GM21526 (cell line): ENCODE measurements around the gene IZUMO4.

ENCODE experiments used
- ATAC-seq: cut with Tn5 transposase; IDR thresholded peaks from one replicate; pipeline ENCODE4 v1.9.1; 2021; ENCODE audit warnings: moderate library complexity; ENCODE audit not compliant: unreplicated experiment, low FRiP score

The IZUMO4 gene

DNA sequence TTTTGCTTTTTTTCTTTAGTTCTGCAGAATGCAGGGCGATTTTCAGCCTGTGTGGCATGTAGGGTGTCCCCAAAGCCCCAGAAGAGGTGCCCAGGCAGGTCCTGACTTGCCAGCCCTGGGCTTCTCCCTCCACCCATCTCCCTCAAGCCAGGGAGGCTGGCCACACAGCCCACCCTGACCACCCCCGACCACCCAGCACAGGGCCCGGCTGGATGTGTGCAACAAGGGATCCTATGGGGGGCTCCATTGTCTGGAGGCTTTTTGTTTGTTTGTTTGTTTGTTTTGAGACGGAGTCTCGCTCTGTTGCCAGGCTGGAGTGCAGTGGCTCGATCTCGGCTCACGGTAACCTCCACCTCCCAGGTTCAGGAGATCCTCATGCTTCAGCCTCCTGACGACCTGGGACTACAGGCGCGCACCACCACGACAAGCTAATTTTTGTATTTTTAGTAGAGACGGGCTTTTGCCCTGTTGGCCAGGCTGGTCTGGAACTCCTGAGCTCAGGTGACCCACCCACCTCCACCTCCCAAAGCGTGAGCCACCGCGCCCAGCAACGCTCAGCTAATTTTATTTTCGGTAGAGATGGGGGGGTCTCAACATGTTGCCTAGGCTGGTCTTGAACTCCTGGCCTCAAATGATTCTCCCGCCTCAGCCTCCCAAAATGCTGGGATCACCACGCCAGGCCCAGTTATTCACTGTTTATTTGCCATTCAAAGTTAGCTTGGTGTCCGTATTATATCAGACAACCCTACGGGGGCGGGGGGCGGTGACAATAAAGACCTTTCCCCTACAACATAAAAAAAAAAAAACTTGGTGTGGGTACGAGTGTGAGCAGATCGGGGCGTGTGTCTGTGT, 37.9 kb upstream of the IZUMO4 start:
- no peak for ATAC-seq

DNA sequence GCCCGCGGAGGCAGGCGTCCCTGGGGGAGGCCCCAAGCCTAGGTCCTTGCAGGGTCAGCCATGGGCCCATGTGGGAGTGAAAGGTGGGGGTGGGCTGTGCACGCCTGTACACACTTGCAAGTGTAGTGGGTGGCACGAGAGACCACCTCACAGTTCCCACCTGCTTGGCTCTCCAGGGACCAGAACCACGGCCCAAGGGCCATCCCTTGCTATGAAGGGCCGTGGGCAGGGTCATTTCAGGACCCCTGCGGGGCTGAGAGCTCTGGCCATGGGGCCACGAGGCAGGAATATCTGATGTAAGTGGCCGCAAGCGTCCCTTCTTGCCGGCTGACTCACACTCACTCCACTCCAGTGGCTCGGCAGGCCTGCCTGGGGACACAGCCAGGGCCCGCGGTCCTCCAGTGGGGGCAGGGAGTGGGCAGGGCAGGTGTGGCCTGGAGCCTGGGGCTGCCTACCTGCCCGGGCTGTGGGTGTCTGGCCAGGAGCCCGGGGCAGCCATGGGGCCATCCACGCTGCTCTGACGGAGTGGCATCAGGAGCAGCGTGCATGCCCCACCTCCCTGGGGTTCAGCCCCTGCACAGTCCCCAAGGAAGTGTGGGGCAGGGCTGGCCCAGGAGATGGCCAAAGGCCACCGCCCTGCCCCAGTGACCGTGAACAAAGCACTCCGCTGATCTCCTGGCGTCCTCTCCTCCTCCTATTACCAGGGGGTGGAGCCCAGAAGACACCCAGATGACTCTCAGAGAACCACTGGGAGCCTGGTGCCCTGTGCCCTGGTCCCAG, 37.1 kb upstream of the IZUMO4 start:
- no peak for ATAC-seq

DNA sequence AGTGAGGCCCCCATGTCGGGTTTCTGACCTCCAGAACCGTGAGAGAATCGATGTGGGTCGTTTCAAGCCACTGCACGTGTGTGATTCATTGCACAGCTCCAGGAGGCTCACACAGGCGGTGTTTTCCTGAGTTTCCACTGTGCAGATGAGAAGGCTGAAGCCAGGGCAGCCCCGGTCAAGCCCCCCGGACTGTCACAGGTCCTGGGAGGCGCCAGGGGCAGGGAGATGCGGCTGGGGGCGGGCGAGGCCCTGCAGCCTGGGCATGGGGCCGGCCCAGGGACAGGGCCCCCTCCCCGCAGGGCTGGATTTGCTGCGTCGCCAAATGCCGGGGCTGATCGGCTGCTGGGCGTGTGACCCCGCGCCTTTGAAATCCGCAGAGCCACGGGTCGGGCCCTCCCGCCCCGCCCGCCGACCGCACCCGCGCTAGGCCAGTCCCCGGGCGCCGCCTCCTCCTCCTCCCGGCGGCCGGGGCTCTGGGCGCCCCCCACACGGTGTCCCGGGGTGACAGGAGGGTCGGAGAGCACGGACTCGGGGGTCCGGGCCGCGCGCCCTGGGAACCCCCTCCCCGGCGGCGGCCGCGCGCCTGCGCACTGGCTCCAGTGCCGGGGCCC, 35.7 kb upstream of the IZUMO4 start:
- ATAC-seq = peak; percentile 15

DNA sequence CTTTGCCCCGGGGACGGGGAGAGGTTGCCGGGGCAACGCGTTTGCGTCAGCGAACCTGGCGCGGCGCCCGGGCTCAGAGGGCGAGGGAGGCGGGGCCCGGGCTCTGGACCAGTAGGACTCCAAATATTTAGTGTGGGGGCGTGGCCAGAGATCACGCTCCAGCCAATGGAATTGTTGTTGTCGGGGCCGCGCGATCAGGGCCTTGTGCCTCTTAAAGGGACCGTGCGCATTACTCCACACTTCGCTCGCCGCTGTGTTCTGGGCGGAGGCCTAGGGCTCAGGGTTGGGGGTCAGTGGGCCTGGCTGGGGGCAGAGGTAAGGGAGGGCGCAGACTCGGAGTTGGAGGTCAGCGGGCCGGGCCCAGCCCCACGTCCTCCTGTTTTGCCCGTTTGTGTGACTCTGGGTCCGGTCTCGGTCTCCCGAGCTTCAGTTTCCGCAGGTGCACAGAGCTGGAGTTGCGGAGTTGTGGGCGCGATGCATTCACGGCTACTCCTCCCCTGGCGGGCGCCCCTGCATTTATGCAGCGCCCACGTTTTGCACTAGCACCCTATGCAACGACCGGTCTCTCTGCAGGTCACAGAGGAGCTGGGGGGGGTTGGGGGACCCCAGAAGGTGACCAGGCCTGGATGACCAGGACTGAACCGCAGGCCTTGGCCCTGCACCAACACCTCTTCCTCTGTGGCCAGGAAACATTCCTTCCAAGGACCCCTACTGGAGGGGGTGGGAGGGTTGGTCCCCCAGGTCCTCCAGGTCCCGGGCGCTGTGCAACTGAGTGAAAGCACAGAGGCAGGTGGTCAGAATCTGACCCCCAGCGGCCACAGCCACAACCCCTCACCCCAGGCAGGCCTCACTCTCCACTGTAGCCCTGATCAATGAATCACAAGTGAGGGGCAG, 35.0 kb upstream of the IZUMO4 start:
- ATAC-seq = peak; percentile 57

DNA sequence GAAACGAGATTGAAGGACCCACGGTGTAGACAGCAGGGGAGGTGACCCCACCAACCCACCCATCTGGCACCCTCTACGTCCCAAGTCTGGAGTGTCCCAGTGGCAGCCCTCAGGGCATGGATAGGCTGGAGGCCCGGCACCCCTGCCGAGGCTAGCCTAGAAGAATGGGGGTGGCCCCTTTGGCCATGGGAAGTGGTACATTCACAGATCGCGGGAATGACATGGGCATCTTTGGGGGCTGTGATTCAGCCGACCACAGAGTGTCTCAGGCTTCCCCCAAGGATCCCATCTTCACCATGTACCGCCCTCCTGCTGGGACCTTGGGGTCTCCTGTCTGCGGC, 34.4 kb upstream of the IZUMO4 start:
- ATAC-seq = no peak

DNA sequence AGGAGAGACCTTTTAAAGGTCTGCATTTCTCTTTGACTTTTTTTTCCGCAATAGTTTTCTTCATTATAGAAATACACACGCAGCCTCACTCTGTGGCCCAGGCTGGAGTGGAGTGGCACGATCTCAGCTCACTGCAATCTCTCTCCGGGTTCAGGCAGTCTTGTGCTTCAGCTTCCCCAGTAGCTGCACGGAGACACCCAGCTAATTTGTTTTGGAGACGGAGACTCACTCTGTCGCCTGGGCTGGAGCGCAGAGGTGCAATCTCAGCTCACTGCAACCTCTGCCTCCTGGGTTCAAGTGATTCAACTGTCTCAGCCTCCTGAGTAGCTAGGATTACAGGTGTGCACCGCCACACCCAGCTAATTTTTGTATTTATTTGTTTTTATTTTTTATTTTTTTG, 33.9 kb upstream of the IZUMO4 start:
- ATAC-seq = no peak

DNA sequence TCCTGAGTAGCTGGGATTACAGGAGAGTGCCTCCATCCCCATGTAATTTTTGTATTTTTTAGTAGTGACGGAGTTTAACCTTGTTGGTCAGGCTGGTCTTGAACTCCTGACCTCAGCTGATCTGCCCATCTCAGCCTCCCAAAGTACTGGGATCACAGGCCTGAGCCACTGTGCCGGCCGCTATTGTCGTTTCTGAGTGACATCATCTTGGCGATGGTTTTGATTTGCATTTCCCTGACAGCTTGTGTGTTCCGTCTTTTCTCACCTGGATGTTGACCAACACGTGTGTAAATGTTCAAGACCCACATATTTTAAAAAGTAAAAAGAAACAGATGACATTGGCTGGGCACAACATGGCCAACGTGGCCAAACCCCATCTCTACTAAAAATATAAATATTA, 32.9 kb upstream of the IZUMO4 start:
- ATAC-seq = no peak

DNA sequence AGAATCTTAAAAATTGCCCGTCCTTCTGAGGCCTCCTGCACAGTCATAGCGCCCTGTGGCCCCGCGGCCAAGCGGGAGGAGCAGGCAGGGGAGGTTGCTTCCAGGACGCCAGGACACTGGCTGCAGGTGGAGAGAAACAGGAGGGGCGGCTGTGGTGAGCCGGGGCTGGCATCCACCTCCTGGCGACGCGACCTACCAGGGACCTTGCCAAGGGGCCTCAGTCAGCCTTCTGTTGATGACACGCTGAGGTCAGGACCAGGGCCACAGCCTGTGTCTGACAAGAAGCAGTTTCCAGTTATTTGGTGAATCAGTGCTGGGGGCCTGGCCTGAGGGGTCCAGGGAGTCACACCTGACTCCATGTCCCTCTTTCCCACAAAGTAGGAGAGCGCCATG, 32.3 kb upstream of the IZUMO4 start:
- ATAC-seq = no peak

DNA sequence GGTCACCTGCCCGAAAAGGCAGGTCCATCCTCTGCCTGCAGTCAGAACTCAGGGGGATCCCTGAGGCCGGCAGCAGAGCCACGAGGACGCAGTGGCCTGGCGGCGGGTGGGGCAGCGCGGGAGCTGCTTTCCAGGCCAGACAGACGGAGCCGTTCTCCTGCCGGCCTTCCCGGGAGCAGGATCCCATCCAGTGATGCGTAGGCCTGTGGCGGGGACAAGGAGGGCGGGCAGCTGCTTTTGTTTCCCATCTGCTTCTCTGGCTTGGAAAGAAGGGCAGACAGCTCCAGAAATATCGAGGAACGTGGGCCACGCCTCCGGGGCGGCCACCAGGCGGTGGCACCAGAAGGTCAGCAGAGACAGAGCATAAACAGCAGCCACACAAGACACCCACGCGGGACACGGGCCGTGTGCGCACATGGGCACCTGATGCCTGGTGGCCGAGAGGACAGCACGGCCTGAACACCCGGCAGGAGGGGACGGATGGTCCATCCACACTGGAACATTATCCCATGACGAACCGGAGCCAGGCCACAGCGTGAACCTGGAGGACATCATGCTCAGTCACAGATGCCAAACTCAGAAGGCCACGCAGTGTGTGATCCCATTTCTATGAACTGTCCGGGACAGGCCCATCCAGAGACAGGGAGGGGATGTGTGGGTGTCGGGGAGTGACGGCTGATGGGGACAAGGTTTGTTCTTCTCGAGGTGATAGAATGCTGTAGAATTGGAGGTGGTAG, 31.8 kb upstream of the IZUMO4 start:
- no peak for ATAC-seq

DNA sequence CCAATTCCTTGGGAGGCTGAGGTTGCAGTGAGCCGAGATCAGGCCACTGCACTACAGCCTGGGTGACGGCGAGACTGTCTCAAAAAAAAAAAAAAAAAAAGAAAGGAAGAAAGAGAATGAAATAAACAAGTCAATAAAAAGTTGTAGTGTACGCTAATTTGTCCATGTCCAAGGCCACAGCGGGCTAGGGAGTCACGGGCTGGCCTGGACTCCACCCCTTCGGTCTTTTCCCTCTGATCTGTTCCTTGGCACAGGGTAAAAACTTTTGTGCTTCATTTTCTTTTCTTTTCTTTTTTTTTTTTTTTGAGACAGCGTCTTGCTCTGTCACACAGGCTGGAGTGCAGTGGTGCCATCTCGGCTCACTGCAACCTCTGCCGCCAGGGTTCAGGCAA, 26.3 kb upstream of the IZUMO4 start:
- ATAC-seq = no peak

DNA sequence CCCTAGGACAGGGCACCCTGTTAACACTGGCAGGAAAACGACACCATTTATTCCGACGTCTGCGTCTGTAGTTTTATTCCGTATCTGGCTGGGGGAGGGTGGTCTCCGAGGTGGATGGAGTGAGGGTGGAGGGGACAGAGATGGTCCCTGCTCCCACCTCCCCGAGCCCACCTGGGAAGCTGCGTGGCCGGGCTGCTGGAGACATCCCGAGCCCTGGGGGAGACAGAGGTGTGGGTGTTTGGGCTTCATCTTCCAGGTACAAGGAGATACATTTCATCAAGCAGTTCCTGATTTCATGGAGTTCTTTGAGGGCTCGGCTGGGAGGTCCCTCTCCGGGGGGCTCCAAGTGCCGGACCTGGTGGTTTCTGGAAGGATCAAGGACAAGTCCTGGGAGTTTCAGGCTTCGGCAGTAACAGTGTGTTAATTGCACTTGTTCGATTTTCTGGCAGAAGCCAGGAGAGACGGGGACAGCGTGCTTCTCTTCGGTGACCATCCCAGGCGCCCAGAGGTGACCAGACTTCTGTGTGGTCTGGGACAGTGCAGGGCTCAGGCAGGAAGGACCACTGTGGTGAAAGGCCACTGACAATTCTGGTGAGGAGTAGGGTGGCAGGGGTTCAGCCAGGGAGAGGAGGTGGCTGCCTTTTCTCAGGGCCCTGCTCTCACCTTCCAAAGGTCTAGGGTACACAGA, 25.6 kb upstream of the IZUMO4 start:
- no peak for ATAC-seq

DNA sequence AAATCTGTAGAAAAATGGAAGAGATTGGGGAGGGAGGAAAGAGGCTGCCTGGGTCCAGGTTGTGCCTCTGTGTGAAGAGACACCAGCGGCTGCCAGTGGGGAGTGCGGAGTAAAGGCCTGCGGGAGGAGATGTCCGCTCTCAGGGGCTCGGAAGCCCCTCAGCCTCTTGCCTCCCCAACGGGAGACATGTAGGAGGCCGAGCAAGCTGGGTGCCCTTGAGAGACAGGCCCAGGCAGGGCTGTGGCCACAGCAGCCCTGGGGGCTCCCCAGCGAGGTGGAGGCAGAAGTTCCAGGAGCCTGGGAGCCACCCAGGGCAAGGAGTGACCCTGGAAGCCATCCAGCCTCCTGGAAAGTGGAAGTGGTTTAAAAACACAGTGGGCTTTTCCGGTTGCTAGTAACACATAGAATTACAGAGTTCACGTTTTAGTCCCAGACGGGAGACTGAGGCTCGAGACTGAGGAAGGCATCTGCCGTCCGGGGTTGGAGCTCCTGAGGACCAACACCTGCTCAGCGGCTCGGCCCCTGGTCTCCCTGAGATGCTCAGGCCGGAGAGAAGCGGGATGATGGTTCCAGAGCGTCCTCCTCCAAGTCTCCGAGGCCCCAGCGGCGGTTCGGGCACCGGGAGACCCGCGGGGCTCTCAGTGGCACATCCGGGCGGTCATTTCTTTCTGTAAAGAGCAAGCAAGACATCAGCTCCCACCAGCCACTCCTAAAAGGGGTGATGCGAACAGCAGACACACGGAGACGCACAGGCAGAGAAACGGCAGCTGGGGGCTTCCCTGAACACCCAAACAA, 23.8 kb upstream of the IZUMO4 start:
- ATAC-seq = no peak

DNA sequence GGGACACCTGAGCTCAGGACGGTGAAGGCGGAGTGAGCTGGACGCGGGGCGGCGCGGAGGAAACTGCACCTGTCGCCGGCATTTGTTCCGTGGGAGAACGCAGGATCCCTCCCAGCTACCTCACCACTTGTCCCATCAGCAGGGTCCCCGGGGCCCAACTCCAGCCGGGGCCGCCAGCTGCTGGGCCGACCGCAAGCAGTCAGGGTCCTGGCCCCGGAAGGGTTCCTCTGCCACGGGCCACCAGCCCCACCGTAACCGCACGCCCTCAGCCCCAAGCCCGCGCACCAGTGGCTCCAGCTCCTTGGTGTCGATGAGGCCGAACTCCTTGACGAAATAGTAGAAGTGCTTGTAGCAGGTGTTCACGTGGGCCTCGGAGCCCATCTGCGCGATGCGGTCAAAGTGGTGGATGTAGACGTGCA, 20.2 kb upstream of the IZUMO4 start:
- no peak for ATAC-seq

DNA sequence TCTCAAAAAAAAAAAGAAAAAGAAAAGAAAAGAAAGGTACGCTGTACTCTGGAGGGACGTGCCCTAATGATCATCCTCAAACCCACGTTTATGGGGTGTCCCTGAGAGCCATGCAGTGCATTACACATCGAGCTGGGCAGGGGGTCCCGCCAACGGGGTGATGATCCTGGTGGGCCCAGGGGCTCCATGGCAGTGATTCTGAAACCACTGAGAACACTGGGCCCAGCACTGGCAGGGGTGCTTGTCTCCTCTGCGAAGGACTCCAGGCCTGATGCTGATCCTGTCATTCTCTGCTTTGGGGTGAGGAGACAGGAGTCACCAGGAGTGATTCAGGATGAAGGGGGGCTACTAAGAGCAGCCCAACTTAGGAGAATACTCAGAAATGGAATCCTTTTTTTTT, 19.3 kb upstream of the IZUMO4 start:
- no peak for ATAC-seq

DNA sequence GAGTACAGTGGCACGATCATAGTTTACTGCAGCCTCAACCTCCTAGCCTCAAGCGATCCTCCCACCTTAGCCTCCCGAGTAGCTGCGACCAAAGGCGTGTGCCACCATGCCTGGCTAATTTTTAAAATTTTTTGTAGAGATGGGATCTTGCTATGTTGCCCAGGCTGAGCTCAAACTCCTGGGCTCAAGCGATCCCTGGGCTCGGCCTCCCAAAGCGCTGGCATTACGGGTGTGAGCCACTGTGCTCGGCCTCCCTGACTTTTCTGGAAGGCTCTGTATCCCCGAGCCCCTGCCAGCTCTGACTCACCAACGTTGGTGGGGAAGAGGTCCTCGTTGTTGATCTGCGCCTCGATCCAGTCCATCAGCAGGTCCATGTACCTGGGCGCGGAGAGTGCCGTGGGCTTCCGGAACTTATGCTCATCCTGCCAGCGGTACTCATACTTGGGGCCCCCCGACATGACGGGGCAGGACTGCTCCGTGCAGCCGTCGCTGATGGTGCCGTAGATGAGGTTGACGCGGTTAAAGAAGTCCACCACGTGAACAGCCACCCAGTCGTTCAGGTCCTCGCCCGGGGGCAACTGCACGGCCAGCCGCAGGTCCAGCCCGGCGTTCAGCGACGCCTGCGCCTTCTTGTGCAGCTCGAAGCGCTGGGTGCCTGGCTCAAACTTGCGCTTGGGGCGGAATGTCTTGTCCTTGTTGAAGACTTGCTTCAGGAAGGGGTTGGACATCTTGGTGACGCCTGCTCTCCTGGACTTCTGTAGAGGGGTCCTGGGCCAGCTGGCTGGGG, 18.7 kb upstream of the IZUMO4 start:
- ATAC-seq = no peak

DNA sequence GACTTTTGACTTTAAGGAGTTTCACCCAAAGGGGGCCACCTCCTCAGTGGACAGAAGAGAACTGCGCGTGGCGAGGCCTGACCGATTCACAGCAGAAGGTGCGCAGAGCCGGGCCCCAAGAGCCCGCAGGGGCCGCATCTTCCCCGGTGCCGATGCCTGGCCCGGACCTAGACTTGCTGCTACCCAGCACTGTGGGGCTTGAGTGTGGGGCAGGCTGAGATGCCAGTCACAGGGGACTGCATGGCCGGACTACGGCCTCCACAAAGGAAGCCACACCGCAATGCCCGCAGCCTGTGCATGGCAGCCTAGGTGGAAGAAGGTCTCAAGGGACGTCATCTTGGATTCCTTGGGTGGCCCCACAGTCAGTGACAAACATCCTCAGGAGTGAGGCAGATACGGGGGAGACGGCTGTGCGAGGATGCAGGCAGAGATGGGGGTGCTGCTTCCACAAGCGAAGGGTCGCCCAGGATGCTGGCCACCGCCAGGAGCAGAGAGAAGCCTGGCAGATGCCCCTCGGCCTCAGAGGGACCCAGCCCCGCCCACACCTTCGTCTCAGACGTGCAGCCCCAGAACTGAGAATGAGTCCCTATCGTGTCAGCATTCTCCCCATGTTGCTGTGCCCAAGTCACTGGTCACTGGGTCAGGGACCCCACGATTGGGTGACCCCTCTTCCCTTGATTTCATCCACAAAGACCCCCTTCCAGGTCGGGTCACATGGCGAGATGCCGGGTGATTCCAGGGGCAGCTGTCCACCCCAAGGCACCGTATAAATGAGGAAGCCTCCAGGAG, 17.4 kb upstream of the IZUMO4 start:
- ATAC-seq = no peak

DNA sequence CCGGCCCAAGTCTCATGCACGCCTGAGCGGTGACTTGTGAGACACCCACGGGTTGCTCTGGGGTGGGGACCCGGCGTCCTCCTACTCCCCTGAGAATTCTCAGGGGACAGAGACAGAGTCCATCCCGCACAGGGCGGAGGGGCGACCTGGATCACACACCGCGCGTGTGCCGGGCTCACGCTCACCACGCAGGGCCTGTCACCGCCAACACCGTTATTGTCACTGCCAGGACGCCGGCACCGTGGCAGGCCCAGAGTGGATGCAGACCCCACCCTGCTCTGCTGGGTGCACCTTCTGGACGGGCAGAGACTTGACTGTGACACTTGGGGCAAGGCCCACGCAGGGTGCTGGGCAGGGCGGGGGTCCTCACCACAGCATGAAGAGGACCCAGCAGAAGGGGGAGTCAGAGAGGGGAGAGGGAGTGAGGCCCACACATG, 16.8 kb upstream of the IZUMO4 start:
- ATAC-seq = no peak
